ENCODE data around the gene STAG2. TPM values are rescaled to one million over a fixed set of nuclear protein-coding genes. Genes with fewer than 3 reads are reported as not detected.

STAG2 gene
- total RNA-seq, 2 donors from 2014 or later: 73.7 to 130 TPM

Other genes starting within 250 kb of the STAG2 start
- gene THOC2, start 228.7 kb upstream of the STAG2 start, total RNA-seq: 10 to 100 TPM; 88.8 to 93.2 TPM
- gene XIAP, start 101.7 kb upstream of the STAG2 start, total RNA-seq: 10 to 100 TPM; 59.1 to 59.8 TPM